ENCODE results near the gene JOSD2.

JOSD2 gene

GRCh38 chr19:50509366-50509765 is 1.6 kb downstream of the JOSD2 start:
- no peak for TF ChIP-seq CTCF (conservative IDR thresholded peaks at IDR 0.05; ENCODE audit: control insufficient read depth, insufficient read depth, low read depth, low read length)
- no peak for DNase-seq (ENCODE audit: low read depth)
- H3K4me3 ChIP-seq (ENCODE audit: control insufficient read depth, low read depth, low read length) = no peak overlapping the region

- DNase-seq (ENCODE audit: low read depth) = no peak
- TF ChIP-seq CTCF (conservative IDR thresholded peaks at IDR 0.05; ENCODE audit: control insufficient read depth, insufficient read depth, low read depth, low read length) = no peak
- no peak overlapping the region for H3K4me3 ChIP-seq (ENCODE audit: control insufficient read depth, low read depth, low read length)
Observed at GRCh38 chr19:50508843-50509190, 2.2 kb downstream of the JOSD2 start.

- TF ChIP-seq CTCF (conservative IDR thresholded peaks at IDR 0.05; ENCODE audit: control insufficient read depth, insufficient read depth, low read depth, low read length) = no peak
- no peak for DNase-seq (ENCODE audit: low read depth)
- H3K4me3 ChIP-seq (ENCODE audit: control insufficient read depth, low read depth, low read length) = no peak overlapping the region
Observed at GRCh38 chr19:50507376-50507775, 3.6 kb downstream of the JOSD2 start.

GRCh38 chr19:50506700-50507099 is 4.3 kb downstream of the JOSD2 start:
- no peak overlapping the region for H3K4me3 ChIP-seq (ENCODE audit: control insufficient read depth, low read depth, low read length)
- TF ChIP-seq CTCF (conservative IDR thresholded peaks at IDR 0.05; ENCODE audit: control insufficient read depth, insufficient read depth, low read depth, low read length) = no peak
- no peak for DNase-seq (ENCODE audit: low read depth)

GRCh38 chr19:50505856-50506611 is 5.0 kb downstream of the JOSD2 start:
- DNase-seq (ENCODE audit: low read depth) = no peak
- TF ChIP-seq CTCF (conservative IDR thresholded peaks at IDR 0.05; ENCODE audit: control insufficient read depth, insufficient read depth, low read depth, low read length) = no peak
- H3K4me3 ChIP-seq (ENCODE audit: control insufficient read depth, low read depth, low read length) = no peak overlapping the region

GRCh38 chr19:50501568-50502475 is 9.2 kb downstream of the JOSD2 start:
- DNase-seq (ENCODE audit: low read depth) = no peak
- H3K4me3 ChIP-seq (ENCODE audit: control insufficient read depth, low read depth, low read length) = no peak overlapping the region
- TF ChIP-seq CTCF (conservative IDR thresholded peaks at IDR 0.05; ENCODE audit: control insufficient read depth, insufficient read depth, low read depth, low read length) = no peak

Measured in fibroblast of mammary gland (primary cell).